ENCODE measurements around the gene PTP4A1. TPM values are rescaled to one million over a fixed set of nuclear protein-coding genes. Genes with fewer than 3 reads are reported as not detected.

The PTP4A1 gene
- total RNA-seq, 1 donor from 2014 or later = 143 TPM

DNA sequence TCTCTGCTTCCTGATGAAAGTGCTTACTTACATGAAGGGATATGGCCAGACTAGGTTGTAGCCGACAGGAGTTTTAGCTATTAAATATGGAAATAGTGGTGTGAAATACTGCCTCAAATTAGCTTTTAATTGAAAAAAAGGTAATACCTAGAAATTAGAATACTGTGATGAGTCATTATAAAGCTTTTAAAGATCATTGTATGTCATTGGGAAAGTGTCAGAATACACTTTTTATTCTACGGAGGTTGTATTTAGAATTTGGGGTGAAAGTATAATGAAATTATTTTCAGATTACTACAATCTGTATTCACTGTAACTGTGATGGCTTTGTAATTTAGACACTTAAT lies 2.2 kb downstream of the PTP4A1 start:
- TF ChIP-seq EZH2 (IDR thresholded peaks at IDR 0.05; ENCODE audit: insufficient read depth, low read length) = no peak
- TF ChIP-seq, protein P1, sequence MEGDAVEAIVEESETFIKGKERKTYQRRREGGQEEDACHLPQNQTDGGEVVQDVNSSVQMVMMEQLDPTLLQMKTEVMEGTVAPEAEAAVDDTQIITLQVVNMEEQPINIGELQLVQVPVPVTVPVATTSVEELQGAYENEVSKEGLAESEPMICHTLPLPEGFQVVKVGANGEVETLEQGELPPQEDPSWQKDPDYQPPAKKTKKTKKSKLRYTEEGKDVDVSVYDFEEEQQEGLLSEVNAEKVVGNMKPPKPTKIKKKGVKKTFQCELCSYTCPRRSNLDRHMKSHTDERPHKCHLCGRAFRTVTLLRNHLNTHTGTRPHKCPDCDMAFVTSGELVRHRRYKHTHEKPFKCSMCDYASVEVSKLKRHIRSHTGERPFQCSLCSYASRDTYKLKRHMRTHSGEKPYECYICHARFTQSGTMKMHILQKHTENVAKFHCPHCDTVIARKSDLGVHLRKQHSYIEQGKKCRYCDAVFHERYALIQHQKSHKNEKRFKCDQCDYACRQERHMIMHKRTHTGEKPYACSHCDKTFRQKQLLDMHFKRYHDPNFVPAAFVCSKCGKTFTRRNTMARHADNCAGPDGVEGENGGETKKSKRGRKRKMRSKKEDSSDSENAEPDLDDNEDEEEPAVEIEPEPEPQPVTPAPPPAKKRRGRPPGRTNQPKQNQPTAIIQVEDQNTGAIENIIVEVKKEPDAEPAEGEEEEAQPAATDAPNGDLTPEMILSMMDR (IDR thresholded peaks at IDR 0.05; ENCODE audit: insufficient read depth, low read depth, low read length) = no peak
- H4K20me1 ChIP-seq (ENCODE audit: insufficient read depth, low read length) = peaks cover 46% of the 10 kb centered on the region
- H3K27ac ChIP-seq (ENCODE audit: low read depth, low read length) = no peak overlapping the region
- DNase-seq (ENCODE audit: low read depth) (no peak), FAIRE-seq (no peak)
- peak overlapping the region; percentile 89 for H3K4me2 ChIP-seq (ENCODE audit: low read length)
- H3K27me3 ChIP-seq (ENCODE audit: insufficient read depth, low read length) = no peaks in the 10 kb centered on the region
- Mint-ChIP-seq H3K27ac (ENCODE audit: unreplicated experiment) (peak overlapping the region; percentile 100), H3K9me3 (ENCODE audit: unreplicated experiment) (no peaks in the 10 kb centered on the region), H3K36me3 (ENCODE audit: low read depth, unreplicated experiment) (peaks cover 12% of the 10 kb centered on the region), H3K4me3 (ENCODE audit: unreplicated experiment) (peak overlapping the region; percentile 100), H3K4me1 (ENCODE audit: low read depth, unreplicated experiment) (peaks cover 20% of the 10 kb centered on the region), H3K27me3 (ENCODE audit: low read depth, unreplicated experiment) (no peaks in the 10 kb centered on the region)
- H2AFZ ChIP-seq (ENCODE audit: low read depth, low read length) = no peak overlapping the region
- peak overlapping the region; percentile 80 for H3K4me3 ChIP-seq (ENCODE audit: insufficient read depth, low read depth, low read length)
- peak overlapping the region; percentile 98 for H3K9ac ChIP-seq (ENCODE audit: low read length)
- H3K9me3 ChIP-seq (ENCODE audit: insufficient read depth, low read depth, low read length) = no peaks in the 10 kb centered on the region
- peaks cover 14% of the 10 kb centered on the region for H3K4me1 ChIP-seq (ENCODE audit: insufficient read depth, low read length)
- H3K36me3 ChIP-seq (ENCODE audit: insufficient read depth, low read length) = peaks cover 28% of the 10 kb centered on the region
- peaks cover 66% of the 10 kb centered on the region for H3K79me2 ChIP-seq (ENCODE audit: insufficient read depth, low read length)

DNA sequence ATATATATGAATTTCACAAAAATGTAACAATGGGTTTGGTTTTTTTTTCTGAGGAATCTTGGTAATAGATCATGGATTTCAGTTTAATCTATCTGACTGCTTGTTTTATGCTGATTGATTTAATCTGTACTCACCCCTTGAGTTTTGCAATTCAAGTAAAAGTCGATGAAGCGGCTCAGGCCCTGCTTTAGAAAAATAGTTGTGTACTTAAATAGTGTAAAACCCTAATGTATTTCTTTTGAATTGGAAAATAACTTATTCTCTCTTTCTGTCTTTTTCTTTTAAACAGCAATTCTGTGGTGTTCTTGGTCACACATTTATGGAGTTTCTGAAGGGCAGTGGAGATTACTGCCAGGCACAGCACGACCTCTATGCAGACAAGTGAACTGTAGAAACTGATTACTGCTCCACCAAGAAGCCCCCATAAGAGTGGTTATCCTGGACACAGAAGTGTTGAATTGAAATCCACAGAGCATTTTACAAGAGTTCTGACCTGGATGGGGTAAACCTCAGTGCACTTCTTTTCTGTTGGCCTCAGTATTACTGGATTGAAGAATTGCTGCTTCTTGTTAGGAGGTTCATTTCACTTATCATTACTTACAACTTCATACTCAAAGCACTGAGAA lies 4.0 kb downstream of the PTP4A1 start:
- FAIRE-seq (no peak), DNase-seq (ENCODE audit: low read depth) (no peak)
- H3K27me3 Mint-ChIP-seq (ENCODE audit: low read depth, unreplicated experiment) = no peaks in the 10 kb centered on the region
- peaks cover 58% of the 10 kb centered on the region for H4K20me1 ChIP-seq (ENCODE audit: insufficient read depth, low read length)
- H3K27me3 ChIP-seq (ENCODE audit: insufficient read depth, low read length) = no peaks in the 10 kb centered on the region
- peaks cover 20% of the 10 kb centered on the region for H3K36me3 Mint-ChIP-seq (ENCODE audit: low read depth, unreplicated experiment)
- H3K4me3 Mint-ChIP-seq (ENCODE audit: unreplicated experiment) = peak overlapping the region; percentile 78
- H3K27ac Mint-ChIP-seq (ENCODE audit: unreplicated experiment) = peak overlapping the region; percentile 58
- no peak overlapping the region for H2AFZ ChIP-seq (ENCODE audit: low read depth, low read length)
- peaks cover 13% of the 10 kb centered on the region for H3K4me1 Mint-ChIP-seq (ENCODE audit: low read depth, unreplicated experiment)
- H3K9ac ChIP-seq (ENCODE audit: low read length) = no peak overlapping the region
- peaks cover 75% of the 10 kb centered on the region for H3K79me2 ChIP-seq (ENCODE audit: insufficient read depth, low read length)
- no peaks in the 10 kb centered on the region for H3K9me3 Mint-ChIP-seq (ENCODE audit: unreplicated experiment)
- peak overlapping the region; percentile 30 for H3K4me2 ChIP-seq (ENCODE audit: low read length)
- no peaks in the 10 kb centered on the region for H3K9me3 ChIP-seq (ENCODE audit: insufficient read depth, low read depth, low read length)
- no peak overlapping the region for H3K4me3 ChIP-seq (ENCODE audit: insufficient read depth, low read depth, low read length)
- H3K36me3 ChIP-seq (ENCODE audit: insufficient read depth, low read length) = peaks cover 40% of the 10 kb centered on the region
- H3K4me1 ChIP-seq (ENCODE audit: insufficient read depth, low read length) = peaks cover 12% of the 10 kb centered on the region
- no peak overlapping the region for H3K27ac ChIP-seq (ENCODE audit: low read depth, low read length)
- no peak for TF ChIP-seq EZH2 (IDR thresholded peaks at IDR 0.05; ENCODE audit: insufficient read depth, low read length)
- TF ChIP-seq, protein P1 (IDR thresholded peaks at IDR 0.05; ENCODE audit: insufficient read depth, low read depth, low read length) = no peak

DNA sequence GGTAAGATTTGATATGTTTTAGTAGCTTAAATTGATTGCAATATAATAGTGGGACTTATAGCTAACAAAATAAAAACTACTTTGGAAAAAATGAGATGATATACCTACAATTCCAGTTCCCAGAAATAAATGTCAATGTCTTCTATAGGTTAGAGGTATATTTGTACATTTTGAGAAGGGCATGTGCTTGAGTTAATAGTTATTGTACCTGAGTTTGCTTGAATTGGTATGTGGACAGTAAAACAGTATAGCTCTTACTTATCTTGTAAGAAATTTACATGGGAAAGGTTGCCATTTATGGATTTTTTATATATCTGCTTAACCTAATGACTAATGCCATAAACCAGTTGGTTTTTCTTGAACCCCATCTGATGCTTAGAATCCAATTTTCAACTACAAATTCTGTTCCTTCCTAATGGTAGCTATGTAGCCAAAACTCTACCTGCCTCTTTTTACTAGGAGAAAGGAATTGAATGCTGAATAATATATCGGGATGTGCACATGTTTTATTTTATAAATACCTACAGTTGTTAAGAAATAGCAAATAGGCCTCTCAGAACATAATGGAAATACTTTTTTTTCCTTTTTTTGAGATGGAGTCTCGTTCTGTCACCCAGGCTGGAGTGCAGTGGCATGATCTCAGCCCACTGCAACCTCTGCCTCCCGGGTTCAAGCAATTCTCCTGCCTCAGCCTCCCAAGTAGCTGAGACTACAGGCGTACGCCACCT lies 4.9 kb downstream of the PTP4A1 start:
- H3K79me2 ChIP-seq (ENCODE audit: insufficient read depth, low read length) = peaks cover 75% of the 10 kb centered on the region
- TF ChIP-seq EZH2 (IDR thresholded peaks at IDR 0.05; ENCODE audit: insufficient read depth, low read length) = no peak
- TF ChIP-seq, protein P1 (IDR thresholded peaks at IDR 0.05; ENCODE audit: insufficient read depth, low read depth, low read length) = no peak
- no peak overlapping the region for H2AFZ ChIP-seq (ENCODE audit: low read depth, low read length)
- peak overlapping the region; percentile 58 for H3K27ac Mint-ChIP-seq (ENCODE audit: unreplicated experiment)
- peaks cover 43% of the 10 kb centered on the region for H3K36me3 ChIP-seq (ENCODE audit: insufficient read depth, low read length)
- H4K20me1 ChIP-seq (ENCODE audit: insufficient read depth, low read length) = peaks cover 58% of the 10 kb centered on the region
- H3K9me3 Mint-ChIP-seq (ENCODE audit: unreplicated experiment) = no peaks in the 10 kb centered on the region
- no peaks in the 10 kb centered on the region for H3K27me3 Mint-ChIP-seq (ENCODE audit: low read depth, unreplicated experiment)
- H3K9ac ChIP-seq (ENCODE audit: low read length) = no peak overlapping the region
- H3K36me3 Mint-ChIP-seq (ENCODE audit: low read depth, unreplicated experiment) = peaks cover 20% of the 10 kb centered on the region
- H3K4me1 ChIP-seq (ENCODE audit: insufficient read depth, low read length) = peaks cover 5% of the 10 kb centered on the region
- FAIRE-seq (no peak), DNase-seq (ENCODE audit: low read depth) (no peak)
- H3K27ac ChIP-seq (ENCODE audit: low read depth, low read length) = no peak overlapping the region
- H3K4me3 Mint-ChIP-seq (ENCODE audit: unreplicated experiment) = peak overlapping the region; percentile 52
- H3K27me3 ChIP-seq (ENCODE audit: insufficient read depth, low read length) = no peaks in the 10 kb centered on the region
- no peaks in the 10 kb centered on the region for H3K9me3 ChIP-seq (ENCODE audit: insufficient read depth, low read depth, low read length)
- peaks cover 10% of the 10 kb centered on the region for H3K4me1 Mint-ChIP-seq (ENCODE audit: low read depth, unreplicated experiment)
- no peak overlapping the region for H3K4me3 ChIP-seq (ENCODE audit: insufficient read depth, low read depth, low read length)
- no peak overlapping the region for H3K4me2 ChIP-seq (ENCODE audit: low read length)
